Femur (tissue), 1 donor: ENCODE data around the gene THSD4.
"Not testable (repeated sequence)": the region's sequence is repeated elsewhere in the genome, so short reads cannot be mapped to it uniquely, and the experiment has no call there.

Experiments
- DNase-seq: peaks from one replicate; pipeline ENCODE4 v3.0.0-alpha.2; 2017

Gene THSD4

DNA sequence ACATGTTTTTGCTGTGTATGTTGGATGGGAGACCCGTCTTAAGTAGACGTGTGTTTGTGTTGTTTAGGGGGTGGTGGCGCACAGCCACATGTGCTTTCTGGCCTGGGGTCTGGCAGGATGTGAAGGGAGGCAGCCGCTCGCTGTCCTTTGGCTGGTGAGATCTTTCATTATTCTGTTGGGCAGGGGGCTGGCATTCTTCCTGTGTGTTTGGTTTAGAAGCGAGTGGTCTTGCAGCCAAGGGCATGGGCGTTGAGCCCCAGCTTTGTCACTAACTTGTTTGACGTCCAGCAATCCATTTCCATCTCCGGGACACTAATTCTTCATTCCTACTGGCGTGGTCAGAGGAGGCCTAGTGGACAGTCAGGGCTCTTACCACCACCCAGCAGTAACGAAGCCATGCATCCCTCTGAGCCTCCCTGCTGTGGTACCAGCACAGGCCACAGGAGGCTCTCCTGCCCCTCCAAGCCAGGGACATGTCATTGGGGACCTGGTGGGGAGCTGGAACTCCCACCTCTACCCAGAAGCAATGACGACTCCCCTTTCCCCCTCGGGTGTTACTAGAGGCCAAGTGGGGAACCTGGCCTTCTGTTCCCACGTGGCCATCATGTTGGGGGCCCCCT is 10.7 kb downstream of the THSD4 start:
- DNase-seq: no peak

DNA sequence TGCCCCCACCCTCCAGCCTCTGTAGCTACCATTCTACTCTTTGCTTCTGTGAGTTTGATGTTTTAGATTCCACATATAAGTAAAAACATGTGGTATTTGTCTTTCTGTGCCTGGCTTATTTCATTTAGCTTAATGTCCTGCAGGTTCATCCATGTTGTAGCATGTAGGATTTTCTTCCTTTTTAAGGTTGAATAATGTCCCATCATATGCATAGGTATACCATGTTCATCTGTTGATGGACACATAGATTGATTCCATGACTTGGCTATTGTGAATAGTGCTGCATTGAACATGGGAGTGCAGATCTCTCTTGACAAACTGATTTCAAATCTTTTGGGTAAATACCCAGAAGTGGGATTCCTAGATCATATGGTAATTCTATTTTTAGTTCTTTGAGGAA is 11.8 kb downstream of the THSD4 start:
- no peak for DNase-seq

DNA sequence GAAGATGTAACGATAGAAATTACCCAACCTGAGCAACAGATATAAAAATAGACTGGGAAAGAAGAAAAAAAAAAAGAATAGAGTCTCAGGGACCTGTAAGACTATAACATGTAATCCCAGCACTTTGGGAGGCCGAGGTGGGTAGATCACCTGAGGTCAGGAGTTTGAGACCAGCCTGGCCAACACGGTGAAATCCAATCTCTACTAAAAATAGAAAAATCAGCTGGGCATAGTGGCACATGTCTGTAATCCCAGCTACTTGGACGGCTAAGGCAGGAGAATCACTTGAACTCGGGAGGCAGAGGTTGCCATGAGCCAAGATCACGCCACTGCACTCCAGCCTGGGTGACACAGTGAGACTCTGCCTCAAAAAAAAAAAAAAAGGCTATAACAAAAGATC is 12.9 kb downstream of the THSD4 start:
- DNase-seq: not testable (repeated sequence)

DNA sequence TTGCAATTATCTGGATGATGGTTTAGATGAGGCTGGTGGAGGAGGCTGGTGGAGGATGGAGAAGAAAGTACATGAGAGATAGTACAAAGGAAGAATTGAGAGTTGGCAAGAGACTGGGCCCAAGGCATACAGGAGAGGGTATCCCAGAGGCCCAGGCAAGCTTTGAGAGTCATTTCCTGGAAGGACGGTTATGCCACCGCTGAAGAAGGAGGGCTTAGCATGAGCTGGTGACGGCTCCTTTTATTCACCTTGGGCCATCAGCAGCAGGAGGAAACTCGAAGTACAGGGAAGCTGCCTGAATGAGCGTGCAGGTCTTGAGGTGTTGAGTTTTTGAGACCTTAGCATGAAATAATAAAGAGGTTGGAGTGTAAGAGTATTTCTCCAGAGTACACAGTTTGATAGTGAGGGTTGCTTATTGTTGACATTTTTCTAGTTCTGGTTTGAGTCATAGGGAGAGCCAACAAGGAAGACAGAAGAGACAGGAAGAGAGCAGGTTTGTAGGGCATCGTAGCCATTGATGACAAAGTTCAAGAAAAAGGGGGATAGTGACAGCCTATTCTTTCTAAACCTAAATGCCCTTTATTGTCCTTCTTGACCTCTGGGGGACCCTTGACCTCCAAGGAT is 13.8 kb downstream of the THSD4 start:
- no peak for DNase-seq

DNA sequence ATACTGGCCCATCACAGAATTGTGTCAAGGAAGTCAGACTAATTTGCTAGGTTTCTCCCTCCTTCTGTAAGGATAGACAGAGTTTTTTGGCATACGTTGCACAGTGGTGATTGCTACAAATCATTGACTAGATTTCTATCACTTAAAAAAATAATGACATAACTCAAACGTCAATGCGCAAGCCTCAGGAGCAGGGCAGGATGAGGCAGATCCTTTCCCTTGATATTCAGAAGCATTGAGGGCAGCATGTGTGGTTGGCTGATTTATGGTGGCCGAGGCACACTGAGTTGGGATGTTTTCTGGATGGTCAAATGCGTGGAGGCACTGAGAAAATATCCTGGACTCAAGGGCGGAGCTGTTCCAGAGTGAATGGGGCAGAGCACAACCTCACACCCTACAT is 14.4 kb downstream of the THSD4 start:
- no peak for DNase-seq

DNA sequence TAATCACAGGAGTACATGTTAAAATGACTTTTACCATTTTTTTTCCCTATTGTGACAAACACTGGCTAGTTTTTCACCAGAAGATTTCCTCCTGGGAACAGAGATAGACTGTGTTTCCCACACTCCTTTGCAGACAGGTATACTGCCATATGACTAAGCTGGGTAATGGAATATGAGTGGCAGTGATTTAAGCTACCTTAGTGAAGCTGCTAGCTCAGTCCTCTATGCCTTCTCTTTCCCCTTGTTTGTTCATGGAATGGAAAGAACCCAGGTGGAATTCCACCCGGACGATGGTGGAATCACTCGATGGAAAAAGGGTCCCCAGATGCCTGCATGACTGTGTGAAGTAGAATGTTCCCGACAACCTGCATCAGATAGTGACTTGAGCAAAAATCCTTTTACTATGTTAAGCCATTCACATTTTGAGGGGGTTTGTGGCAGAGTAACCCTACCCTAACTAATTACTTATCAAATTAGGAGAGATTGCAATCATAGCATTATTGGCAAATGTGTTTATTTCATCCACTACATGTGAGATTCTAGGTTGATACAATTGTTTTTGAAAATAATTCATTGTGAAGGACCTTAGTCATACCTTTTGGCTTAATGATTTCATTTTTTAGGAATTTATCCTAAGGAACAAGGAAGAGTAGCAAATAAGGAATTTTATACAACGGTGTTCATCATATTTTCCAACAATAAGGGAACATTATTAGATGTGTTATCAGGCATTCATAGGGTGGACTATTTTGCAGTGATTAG is 16.5 kb downstream of the THSD4 start:
- no peak for DNase-seq

DNA sequence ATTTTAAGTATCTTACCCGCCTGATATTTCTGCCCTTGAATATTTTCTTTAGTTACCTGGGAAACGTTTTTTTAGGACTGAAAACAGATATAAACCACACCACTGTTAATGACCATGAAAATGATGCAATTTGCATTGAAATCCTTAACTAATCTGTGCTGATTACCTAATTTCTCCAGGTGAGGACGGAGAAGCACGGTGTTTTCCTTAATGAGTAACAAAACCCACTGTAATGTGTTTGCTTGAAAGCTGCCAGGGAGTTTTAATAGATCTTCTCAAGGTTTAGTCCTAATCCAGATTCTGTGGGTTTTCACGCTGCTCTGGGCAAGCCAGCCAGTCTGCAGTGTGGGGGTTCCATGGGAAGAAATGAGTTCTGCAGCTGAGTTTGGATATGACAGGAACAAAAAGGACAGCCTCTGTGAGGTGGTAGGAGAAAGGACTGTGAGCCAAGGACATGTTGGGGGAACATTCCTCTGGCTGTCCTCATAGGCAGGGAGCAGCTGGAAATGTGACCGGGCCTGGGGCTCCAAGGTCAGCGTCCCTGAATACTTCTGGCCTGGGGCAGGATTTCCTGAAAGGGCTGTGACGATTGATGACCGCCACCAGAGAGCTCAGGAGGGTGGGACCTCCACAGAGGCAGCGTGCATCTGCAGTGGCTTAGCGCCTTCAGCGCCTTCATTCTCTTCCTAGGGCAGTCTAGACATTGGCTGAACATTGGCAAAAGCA is 18.6 kb downstream of the THSD4 start:
- DNase-seq: no peak

DNA sequence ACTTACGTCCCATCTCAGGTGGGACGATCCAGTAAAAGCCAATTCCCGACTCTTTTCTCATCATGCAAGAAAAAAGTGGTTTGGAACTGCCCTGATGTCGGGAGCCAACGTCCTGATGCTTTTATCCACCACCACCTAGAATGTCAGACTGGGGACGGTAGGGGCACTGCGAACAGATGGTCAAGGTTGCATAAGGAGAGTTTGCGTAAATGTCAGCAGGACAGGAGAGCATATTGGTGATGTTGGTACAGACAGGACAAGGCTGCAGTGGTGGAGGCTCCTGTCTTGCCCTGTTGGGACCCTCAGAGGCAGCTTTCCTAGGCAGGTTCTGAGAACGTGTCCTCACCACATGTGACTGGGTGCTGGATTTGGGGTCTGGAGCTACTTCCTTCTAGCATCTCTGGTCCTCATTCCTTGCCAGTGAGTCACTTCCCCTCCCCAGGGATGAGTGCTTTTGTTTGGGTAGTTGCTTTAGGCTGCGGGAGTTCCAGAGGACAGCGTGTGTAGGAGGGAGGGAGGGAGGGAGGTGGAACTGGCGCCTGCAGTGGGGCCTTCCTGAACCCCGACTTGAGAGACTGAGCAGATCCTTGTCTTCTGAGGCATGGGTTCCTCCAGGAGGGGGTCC is 21.0 kb downstream of the THSD4 start:
- no peak for DNase-seq

DNA sequence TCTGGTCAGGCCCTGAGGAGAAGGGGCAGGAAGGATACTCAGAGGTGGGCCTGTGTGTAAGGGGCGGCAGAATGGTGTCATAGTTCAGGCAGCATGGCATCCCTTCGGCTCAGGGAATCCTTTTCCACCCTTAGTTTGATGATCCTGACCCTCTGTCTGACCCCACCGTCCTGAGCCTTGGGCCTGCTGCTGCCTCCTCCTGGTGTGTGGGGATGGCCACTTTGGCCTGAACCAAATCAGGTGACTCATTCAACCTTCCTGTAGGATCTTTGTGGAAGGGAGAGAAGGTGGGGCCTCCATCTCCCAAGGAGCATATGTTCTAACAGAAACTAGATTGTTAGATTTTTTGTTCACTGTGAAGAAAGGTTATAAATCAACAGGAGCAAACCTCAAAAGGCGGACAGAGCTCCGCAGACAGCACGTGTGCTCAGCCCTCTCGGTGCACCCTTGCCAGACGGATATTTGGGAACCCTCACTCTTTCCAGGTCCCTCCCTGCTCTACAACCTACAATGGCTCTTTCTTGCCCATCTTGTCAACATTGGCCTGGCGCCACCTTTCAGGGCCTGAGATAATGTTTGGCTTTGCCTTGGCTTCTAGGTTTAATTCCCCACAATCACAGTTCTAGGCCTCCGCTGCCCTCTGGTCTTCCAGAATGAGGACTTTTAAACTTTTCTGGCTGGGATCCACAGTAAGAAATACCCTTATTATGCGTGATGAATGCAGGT is 21.7 kb downstream of the THSD4 start:
- no peak for DNase-seq

DNA sequence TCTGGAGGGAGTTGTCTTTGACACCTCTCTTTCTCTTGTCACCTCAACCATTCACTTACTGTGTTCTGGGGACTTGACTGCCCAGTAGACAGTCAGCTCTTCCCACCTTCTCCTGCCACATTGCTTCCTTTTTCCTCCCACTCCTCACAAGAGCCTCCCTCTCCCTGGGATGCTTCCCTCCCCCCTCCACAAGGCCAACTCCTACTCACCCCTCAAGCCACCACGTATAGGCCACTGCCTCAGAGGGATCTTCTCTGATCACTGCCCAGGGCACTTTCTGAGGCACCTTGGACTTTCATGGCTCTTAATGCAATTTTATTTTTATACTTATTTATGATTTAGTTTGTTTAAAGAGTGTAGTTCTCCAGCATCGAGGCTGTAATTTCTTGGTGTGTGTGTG is 23.2 kb downstream of the THSD4 start:
- DNase-seq: no peak

DNA sequence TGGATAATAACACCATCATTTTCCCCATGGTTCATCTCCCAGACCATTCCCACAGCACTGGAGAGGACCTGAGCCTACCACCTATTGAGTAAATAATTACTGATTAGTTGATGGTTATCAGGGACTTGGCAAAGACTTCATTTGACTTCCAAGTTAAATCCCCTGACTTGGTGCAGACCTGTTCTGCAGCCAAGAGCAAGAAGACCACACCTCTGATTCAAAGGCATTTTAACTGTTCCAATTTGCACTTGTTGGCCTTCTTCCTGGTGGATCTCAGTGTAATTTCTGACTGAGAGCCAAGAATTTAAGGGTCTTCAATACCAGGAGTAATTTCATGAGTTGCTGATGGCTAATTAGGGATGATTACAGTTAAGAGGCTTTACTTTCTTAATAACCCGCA is 24.0 kb downstream of the THSD4 start:
- DNase-seq: no peak

DNA sequence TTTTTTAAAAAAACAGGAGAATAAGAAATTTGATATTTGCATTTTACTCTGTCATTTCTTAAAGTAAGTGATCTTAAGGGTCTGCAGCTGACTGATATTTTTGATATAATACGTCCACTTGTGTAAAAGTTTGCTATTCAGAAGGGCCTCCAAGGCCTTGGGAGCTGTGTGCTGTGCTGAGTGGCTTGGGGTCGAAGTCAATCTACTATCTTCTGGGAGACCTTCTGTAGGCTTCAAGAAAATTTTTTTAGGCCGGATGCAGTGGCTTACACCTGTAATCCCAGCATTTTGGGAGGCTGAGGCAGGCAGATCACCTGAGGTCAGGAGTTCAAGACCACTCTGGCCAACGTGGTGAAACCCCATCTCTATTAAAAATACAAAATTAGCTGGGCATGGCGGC is 26.3 kb downstream of the THSD4 start:
- no peak for DNase-seq

DNA sequence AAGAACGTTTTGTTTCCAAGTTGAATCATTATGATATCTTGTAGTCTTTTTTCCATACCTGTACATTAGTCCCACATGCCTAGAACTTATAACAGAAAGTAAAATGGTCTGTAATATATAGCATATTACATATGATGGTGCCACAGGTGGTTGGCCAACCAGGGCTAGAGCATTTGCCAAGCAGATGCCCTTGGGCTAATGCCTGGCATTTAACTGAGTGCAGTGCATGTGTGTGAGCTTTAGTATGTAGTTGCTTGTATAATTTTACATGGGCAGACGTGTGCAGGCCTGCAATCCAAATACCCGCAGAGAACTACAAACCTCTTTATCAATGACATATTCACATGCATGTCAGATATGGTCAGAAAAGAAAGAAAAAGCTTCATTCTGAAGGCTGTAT is 27.5 kb downstream of the THSD4 start:
- DNase-seq: no peak

DNA sequence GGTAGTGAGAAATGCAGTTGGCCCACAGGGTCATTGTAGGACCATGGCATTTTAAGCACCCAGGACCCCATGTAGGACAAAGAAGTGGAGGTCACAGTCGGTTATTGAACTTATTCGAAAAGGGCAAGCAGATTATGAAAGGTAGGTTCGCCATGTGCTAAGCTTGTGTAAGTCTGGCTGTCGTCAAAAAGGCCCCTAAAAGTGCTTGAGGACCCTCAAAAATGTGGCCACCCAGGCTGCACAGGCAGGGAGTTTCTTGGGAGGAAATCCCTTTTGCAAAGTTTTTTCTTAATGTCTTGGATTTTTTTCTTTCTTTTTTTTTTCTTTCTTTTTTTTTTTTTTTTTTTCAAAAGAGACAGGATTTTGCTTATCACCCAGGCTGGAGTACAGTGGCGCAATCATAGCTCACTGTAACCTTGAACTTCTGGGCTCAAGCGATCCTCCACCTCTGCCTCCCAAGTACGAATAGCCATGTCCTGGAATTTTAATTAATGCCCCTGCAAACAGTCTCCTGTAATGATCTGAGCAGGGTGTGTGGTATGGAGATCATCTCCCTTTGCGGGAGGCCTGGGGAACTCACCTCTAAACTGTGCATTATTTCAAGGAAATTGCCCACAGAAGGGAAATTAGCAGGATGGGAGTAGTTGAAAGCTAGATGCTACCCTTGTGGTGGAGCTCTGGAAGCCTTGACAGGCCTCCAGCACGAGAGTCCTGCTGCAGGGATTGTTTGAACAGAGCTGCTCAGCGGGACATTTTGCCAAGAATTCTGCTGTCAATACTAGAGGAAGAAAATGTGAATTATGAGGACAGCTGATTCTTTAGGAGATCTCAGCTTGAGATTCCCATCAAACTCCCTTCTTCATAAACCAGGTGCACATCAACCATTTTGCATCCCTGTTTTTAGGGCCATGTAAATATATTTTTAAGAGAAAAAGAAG is 28.4 kb downstream of the THSD4 start:
- DNase-seq: no peak

DNA sequence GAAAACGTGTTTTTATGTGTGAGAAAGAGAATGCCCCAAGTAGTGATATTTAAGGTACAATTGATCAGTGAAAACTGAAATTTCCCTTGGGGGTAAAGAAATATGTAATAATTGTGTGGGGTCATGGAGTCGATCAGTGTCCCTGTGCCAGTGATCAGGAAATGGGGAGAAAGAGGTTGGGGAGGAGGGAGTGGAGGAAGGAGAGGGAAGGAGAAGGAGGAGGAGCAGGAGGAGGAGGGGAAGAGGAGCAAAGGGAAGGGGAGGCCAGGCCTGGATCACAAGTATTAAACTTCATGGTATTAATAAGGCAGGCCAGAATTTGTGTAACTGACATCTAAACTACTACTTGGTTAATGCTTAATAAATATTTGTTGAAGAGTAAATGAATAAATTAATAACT is 30.4 kb downstream of the THSD4 start:
- DNase-seq: no peak

DNA sequence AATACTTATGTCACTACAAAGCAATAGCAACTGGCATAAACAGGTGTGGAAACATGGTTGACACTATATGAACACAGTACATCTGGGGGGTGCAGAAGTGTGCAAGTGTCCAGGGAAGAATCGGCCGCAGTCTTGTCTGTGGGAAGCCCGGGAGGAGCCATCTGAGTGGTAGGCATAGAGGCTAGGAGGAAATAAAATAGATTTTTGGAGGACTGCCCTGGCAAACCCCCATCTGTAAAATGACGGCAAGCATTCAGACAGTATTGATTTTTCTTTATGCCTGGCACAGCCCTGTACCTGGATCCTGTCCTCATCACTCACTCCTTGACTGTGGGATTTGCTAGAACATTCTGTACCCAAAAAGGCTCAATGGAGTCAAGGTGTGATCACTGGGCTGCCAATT is 31.3 kb downstream of the THSD4 start:
- DNase-seq: no peak

DNA sequence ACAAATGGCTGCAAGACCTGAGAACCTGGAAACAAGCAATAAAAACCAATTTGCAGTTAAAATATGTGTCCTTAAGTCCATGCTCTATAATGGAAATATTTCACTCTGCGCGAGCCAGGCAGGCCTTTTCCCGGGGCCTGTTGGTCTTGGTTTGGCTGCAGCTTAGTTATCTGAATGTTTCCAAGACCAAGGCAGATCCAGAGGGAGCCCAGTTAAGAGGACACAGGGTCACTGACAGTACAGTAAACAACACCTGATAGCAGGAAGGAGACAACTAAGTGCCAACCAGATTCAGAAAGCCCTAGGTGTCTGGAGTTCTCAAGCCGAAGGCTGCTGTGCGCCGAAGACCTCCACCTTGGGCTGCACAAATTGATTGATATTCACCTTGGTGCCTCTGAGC is 32.8 kb downstream of the THSD4 start:
- no peak for DNase-seq

DNA sequence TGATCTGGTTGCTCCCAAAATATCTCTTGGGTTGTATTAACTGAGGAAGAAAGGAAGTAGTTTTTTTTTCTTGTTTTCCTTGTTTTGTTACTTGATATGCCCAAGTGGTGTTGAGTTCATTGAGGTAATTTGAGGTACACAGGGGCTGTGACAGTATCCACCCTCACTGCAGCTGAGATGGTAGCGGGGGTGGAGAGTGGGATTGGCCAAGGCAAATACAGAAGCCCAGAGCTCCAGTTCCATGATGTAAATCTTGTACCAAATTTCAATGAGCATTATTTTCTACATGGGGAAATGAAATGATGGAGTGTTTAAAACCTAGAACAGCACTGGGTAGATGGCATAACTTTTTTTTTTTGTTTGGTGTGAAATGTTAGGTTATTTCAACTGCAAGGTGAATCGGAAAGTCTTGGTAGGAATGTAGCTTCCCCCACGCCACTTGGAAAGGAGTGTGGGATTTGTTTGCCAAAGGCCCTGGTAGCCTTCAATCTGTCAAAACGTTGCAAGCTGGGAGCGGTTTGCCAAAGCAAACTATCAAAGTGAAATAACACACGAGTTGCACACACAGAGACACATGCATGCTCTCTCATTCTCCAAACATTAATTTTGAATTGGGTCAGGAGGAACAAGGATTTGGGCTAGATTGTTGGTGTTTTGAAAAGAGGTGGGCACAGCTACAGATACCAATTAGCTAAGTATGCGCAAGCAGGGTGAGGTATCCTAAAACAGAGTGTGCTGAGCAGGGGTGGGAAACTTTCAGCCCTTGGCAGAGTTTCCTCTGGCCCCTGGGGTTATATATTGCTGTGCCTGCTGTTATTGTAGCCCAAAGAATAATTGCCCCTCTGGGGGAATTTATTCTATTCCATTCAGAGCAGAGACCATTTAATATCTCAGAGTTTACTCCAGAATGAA is 34.6 kb downstream of the THSD4 start:
- DNase-seq: peak; percentile 46

DNA sequence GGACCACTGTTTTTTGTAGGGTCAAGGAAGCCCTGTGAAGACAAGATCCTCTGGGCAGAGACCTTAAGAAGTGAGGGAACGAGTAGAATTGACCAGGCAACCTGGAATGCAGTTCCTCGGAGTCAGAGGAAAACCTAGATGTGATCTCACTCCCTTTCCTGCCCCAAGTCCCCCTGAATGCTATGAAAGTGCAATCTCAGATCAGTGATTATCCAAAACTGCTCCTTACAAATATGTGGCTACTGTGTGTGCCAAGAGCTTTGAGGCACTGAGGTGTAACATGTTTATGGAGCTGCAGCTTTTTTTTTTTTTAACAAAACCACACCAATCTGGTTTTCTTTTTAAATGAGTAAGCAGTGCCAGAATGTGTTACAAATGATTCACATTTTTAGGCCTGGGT is 35.8 kb downstream of the THSD4 start:
- DNase-seq: no peak

DNA sequence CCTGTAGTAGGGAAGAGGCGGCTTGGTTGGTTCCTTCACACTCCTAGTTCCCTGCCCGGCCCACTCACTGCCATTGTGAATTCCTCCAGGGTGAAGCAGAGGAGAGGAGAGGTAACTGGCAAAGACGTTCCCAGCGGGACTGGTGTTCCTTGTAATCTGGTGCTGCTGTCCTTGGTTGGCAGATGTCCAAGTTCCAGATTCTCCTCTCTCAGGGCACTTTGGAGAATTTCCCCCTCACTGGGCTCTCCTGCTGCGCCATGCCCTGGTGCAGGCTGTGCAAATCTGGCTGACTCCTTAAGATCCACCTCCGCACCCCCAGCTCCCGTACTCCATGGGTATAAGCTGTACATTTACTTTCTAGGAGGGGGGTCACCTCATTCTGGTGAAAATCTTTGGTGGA is 37.3 kb downstream of the THSD4 start:
- no peak for DNase-seq
